C4-2B (cell line): Measurements from ENCODE around the gene CTNNA2.

Experiments used
- ZFX ChIP-seq: fragments of 450-650 bp; IDR thresholded peaks from 2 replicates; pipeline ENCODE4 v1.6.1; 2017
- TF ChIP-seq, protein P1 (sequence below): fragments of 450-650 bp; conservative IDR thresholded peaks from 2 replicates; pipeline ENCODE4 v1.5.1; 2017; ENCODE audit warnings: mild to moderate bottlenecking

DNA sequence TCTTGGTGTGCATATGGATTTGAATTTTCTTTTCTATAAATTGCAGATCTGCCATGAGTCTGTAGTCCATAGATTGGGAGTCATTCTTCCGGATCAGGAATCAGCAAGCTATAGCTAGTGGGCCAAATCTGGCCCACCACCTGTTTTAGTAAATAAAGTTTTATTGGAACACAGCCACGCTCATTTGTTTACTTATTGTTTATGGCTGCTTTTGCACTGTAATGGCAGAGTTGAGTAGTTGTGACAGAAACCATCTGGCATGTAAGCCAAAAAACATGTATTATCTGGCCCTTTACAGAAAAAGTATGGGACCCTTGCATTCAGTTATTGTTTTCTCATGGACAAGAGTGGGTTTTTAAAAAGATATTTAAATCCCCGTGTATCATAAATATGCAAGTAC is 600.5 kb downstream of the CTNNA2 start:
- TF ChIP-seq, protein P1, sequence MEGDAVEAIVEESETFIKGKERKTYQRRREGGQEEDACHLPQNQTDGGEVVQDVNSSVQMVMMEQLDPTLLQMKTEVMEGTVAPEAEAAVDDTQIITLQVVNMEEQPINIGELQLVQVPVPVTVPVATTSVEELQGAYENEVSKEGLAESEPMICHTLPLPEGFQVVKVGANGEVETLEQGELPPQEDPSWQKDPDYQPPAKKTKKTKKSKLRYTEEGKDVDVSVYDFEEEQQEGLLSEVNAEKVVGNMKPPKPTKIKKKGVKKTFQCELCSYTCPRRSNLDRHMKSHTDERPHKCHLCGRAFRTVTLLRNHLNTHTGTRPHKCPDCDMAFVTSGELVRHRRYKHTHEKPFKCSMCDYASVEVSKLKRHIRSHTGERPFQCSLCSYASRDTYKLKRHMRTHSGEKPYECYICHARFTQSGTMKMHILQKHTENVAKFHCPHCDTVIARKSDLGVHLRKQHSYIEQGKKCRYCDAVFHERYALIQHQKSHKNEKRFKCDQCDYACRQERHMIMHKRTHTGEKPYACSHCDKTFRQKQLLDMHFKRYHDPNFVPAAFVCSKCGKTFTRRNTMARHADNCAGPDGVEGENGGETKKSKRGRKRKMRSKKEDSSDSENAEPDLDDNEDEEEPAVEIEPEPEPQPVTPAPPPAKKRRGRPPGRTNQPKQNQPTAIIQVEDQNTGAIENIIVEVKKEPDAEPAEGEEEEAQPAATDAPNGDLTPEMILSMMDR: no peak
- TF ChIP-seq ZFX: no peak
